Measurements from ENCODE around the gene ATP6V0E2.

ATP6V0E2 gene

DNA sequence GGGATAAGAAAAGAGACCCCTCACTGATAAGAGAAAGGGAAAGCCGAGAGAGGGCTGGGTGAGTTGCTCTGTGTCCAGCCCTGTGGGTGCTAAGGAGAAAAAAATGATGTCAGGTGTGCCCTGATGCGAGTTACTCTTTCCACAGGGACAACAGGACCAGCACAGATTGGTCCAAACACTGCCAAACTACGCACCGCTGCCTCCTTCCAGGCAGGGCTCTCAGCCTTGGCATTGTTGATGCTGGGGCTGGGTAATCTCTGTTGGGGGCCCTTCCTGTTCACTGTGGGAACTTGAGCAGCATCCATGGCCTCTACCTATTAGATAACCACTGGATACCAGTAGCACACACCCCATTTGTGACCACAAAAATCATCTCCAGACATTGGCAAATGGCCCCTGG, 10.3 kb upstream of the ATP6V0E2 start:
- DNase-seq (ENCODE audit: low read depth), result no peak
- TF ChIP-seq MAX (IDR thresholded peaks at IDR 0.05; ENCODE audit: low read depth, low read length) (no peak), MYC (IDR thresholded peaks at IDR 0.05; ENCODE audit: low read depth, low read length) (no peak), POLR2A (IDR thresholded peaks at IDR 0.05; ENCODE audit: extremely low read depth, insufficient read length) (no peak)
- TF ChIP-seq, protein P1, sequence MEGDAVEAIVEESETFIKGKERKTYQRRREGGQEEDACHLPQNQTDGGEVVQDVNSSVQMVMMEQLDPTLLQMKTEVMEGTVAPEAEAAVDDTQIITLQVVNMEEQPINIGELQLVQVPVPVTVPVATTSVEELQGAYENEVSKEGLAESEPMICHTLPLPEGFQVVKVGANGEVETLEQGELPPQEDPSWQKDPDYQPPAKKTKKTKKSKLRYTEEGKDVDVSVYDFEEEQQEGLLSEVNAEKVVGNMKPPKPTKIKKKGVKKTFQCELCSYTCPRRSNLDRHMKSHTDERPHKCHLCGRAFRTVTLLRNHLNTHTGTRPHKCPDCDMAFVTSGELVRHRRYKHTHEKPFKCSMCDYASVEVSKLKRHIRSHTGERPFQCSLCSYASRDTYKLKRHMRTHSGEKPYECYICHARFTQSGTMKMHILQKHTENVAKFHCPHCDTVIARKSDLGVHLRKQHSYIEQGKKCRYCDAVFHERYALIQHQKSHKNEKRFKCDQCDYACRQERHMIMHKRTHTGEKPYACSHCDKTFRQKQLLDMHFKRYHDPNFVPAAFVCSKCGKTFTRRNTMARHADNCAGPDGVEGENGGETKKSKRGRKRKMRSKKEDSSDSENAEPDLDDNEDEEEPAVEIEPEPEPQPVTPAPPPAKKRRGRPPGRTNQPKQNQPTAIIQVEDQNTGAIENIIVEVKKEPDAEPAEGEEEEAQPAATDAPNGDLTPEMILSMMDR (IDR thresholded peaks at IDR 0.05; ENCODE audit: low read depth, low read length), result no peak

GRCh38 chr7:149864023-149864422, 9.7 kb upstream of the ATP6V0E2 start:
- no peak for DNase-seq (ENCODE audit: low read depth)
- TF ChIP-seq MAX (IDR thresholded peaks at IDR 0.05; ENCODE audit: low read depth, low read length), result no peak
- TF ChIP-seq POLR2A (IDR thresholded peaks at IDR 0.05; ENCODE audit: extremely low read depth, insufficient read length), result no peak
- TF ChIP-seq, protein P1 (IDR thresholded peaks at IDR 0.05; ENCODE audit: low read depth, low read length), result no peak
- no peak for TF ChIP-seq MYC (IDR thresholded peaks at IDR 0.05; ENCODE audit: low read depth, low read length)
- no peak overlapping the region for H3K4me3 ChIP-seq (ENCODE audit: low read depth, low read length)

More for the DNA sequence above, 10.3 kb upstream of the ATP6V0E2 start:
- no peak overlapping the region for H3K4me3 ChIP-seq (ENCODE audit: low read depth, low read length)

GRCh38 chr7:149864751-149865150, 9.0 kb upstream of the ATP6V0E2 start:
- no peak for DNase-seq (ENCODE audit: low read depth)
- no peak overlapping the region for H3K4me3 ChIP-seq (ENCODE audit: low read depth, low read length)
- TF ChIP-seq MAX (IDR thresholded peaks at IDR 0.05; ENCODE audit: low read depth, low read length) (no peak), MYC (IDR thresholded peaks at IDR 0.05; ENCODE audit: low read depth, low read length) (no peak), POLR2A (IDR thresholded peaks at IDR 0.05; ENCODE audit: extremely low read depth, insufficient read length) (no peak)
- TF ChIP-seq, protein P1 (IDR thresholded peaks at IDR 0.05; ENCODE audit: low read depth, low read length), result no peak

GRCh38 chr7:149865437-149865836, 8.3 kb upstream of the ATP6V0E2 start:
- DNase-seq (ENCODE audit: low read depth), result peak; percentile 78
- TF ChIP-seq POLR2A (IDR thresholded peaks at IDR 0.05; ENCODE audit: extremely low read depth, insufficient read length), result no peak
- no peak for TF ChIP-seq MYC (IDR thresholded peaks at IDR 0.05; ENCODE audit: low read depth, low read length)
- TF ChIP-seq MAX (IDR thresholded peaks at IDR 0.05; ENCODE audit: low read depth, low read length), result 0 out of 2 replicates have a peak, but pooled peaks have one; percentile 9
- TF ChIP-seq, protein P1 (IDR thresholded peaks at IDR 0.05; ENCODE audit: low read depth, low read length), result no peak
- H3K4me3 ChIP-seq (ENCODE audit: low read depth, low read length), result no peak overlapping the region

- TF ChIP-seq POLR2A (IDR thresholded peaks at IDR 0.05; ENCODE audit: extremely low read depth, insufficient read length) (no peak), MAX (IDR thresholded peaks at IDR 0.05; ENCODE audit: low read depth, low read length) (no peak), MYC (IDR thresholded peaks at IDR 0.05; ENCODE audit: low read depth, low read length) (no peak)
- TF ChIP-seq, protein P1 (IDR thresholded peaks at IDR 0.05; ENCODE audit: low read depth, low read length), result no peak
- no peak overlapping the region for H3K4me3 ChIP-seq (ENCODE audit: low read depth, low read length)
- no peak for DNase-seq (ENCODE audit: low read depth)
Measured at GRCh38 chr7:149866139-149866778, 7.5 kb upstream of the ATP6V0E2 start.
